GF-D8 (cell line): Measurements from ENCODE around the gene POLA2.
"Not testable (repeated sequence)": the region's sequence is repeated elsewhere in the genome, so short reads cannot be mapped to it uniquely, and the experiment has no call there.

Source experiments
- DNase-seq: peaks from one replicate; lab custom pipeline; 2025; lab: John Stamatoyannopoulos, UW

Gene POLA2

DNA sequence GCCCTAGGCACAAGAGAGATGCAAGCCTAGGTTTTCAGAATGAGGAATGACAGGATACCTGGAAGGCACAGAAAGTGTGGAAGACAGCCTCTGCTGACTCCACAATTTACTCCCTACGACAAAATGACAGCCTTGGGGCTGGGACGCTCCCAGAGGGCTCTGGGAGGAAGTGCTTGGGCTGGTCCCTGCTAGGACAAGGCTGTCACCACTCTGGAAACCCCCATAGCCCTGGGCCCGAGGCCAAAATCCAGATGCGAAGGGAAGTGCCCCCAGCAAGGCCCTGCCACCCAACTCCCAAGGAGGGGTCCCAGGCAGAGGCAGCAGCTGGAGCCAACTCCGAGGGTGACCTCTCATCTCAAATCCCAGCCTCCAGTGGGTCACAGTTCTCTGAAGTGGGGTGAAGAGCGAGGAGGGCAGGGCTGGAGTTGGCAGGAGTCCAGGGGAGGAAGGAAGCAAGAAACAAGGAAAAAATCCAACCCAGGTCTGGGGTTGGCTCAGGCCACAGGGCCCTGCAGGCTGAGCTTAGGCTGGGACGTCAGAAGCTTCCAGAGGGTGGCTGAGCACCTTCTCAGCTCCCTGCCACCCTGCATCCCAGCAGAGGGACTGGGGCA lies 46.6 kb downstream of the POLA2 start:
- no peak for DNase-seq

- DNase-seq: no peak
Measured at GRCh38 chr11:65309006-65309405, 47.2 kb downstream of the POLA2 start.

DNA sequence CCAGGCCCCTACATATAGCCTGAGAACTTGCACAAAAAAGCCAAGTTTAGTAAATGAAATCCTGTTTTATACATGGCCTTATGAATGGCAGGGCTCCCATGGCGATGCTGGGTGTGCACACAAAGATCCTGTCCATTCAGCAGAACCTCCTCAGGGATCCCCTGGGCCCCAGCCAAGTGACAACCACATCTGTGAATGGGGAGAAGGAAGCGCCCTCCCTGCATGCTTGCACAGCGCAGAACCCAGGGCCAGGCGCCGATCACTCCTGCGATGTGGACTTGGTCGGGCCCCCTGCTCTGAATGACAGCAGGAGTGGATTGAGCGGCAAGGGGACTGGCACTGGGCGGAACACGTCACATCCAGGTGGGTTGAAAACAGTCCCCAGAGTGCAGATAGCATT lies 48.5 kb downstream of the POLA2 start:
- DNase-seq: no peak

- no peak for DNase-seq
Measured at GRCh38 chr11:65310736-65311135, 49.0 kb downstream of the POLA2 start.

- DNase-seq: no peak
Measured at GRCh38 chr11:65311170-65311678, 49.5 kb downstream of the POLA2 start.

GRCh38 chr11:65314501-65315203 lies 52.9 kb downstream of the POLA2 start, which contains the start of gene CDC42EP2:
Gene CDC42EP2 (plus strand): TSS chr11:65314866. CDS start chr11:65320899, 6,033 bp downstream.
- no peak for DNase-seq

DNA sequence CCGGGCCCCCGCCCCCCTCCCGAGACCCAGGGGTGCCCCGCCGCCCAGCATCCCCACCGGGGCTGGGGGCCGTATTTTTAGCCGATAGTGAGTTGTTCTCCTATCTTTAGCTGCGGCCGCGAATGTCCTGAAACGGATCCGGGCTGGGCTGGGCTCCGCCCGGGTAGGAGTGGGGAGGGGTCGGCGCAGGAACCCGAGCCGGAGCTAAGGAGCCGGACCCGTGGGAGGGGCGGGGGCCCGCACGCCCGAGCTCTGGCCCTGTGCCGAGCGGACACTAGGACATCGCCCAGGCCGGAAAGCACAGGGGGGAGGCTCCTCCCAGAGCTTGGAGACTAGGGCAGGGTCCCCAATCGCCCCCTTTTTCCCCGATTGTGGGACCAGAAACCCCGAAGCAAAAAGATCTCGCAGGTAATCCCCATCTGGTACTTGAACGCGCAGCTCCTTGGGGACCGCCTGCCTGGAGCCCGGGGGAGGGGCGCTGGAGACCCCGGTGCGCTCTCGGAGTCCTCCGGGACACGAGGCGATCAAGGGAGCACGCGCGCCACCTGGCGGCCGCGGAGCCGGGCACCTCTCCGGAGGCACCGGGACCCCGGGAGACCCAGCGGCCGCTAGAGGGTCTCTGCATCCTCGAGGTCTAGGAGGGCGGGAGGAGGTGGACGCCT lies 53.6 kb downstream of the POLA2 start:
- peak; percentile 2 for DNase-seq

- no peak for DNase-seq
Measured at GRCh38 chr11:65315866-65316226, 54.1 kb downstream of the POLA2 start.

- no peak for DNase-seq
Measured at GRCh38 chr11:65316227-65317024, 54.7 kb downstream of the POLA2 start.

DNA sequence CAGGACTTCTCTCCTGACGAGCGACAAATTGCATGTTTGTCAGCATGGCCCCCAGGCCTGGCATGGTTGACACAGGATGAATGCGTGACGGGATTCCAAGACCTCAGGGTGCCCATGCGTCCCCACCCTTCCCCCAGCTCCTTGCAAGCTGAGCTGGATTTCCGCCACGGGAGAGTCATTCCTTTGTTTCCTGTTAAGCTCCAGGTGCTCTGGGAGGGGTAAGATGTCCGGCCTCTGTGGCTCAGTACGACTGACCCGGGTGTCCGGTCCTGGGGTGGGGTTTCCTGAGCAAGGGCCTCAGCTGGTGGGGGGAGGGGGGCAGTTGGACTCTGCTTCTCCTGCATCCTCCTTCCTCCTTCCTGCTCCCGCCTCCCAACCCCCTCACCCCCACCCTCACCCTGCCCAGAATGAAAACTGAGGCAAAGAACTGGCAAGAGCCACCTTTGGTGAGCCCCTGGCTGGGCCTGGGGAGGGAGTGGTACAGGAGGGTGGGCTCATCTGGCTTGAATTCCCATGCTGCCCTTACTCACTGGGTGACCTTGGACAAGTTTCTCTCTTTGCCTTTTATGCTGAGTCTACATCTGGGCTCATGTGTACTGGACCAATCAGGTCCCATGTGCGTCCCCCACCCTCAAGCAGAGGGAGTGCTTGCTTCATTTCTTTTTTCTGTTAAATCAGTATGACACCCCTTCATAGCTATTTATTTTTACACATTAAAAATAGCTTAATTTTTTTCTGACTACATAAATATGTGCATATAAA lies 55.4 kb downstream of the POLA2 start:
- DNase-seq: peak; percentile 1

DNA sequence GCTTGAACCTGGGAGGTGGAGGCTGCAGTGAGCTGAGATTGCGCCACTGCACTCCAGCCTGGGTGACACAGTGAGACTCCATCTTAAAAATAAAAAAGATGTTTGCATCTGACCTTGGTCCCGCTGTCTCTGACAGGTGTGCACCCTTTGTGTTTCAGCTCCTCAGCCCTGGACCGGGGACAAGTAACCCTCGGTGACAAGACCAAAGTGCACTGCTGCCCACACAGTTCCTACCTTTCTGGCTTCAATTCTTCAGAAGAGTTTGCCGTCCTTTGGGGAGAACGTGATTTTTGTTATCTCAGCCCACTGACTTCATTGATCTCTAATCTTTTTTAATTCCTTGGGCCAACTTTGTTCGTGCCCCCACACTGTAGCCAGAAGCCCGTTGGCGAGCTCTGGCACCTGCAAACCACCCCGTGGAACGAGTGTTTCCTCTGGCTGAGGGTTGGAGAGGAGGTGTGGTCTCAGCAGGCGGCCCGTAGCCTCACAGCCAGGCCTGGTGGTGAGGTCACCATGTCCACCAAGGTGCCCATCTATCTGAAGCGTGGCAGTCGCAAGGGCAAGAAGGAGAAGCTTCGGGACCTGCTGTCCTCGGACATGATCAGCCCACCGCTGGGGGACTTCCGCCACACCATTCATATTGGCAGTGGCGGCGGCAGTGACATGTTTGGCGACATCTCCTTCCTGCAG lies 58.8 kb downstream of the POLA2 start:
- no peak for DNase-seq

GRCh38 chr11:65321076-65321475 lies 59.3 kb downstream of the POLA2 start:
- no peak for DNase-seq

GRCh38 chr11:65321828-65322485 lies 60.2 kb downstream of the POLA2 start:
- DNase-seq: no peak

DNA sequence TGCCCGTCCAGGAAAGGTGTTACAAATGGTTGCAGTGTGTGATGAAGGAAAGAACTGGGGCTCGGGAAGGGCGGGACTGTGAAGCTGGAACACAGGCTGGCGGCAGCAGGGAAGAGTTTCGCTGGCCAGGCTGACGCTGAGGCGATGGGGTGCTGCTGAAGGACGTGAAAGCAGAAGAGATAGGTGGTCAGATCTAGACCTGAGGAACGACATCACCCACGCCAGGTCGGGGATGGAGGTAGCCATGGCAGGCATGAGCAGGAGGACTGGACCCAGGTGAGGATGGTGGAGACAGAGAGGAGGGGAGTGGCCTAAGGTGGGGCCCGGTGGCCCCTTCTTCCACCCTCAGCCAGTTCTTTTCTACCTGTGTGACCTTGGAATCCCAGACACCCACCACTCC lies 62.1 kb downstream of the POLA2 start:
- no peak for DNase-seq

DNA sequence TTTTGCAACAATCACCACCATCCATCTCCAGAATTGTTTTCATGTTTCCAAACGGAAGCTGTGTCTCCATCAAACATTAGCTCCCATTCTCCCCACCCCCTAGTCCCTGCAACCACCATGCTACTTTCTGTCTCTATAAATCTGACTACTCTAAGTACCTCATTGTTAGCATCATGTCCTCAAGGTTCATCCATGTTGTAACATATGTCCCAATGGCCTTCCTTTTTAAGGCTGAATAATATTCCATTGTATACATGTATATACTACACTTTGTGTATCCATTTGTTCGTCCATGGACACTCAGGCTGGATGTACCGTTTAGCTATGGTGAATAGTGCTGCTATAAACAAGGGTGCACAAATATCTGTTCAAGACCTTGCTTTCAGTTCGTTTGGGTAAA lies 63.7 kb downstream of the POLA2 start:
- no peak for DNase-seq

DNA sequence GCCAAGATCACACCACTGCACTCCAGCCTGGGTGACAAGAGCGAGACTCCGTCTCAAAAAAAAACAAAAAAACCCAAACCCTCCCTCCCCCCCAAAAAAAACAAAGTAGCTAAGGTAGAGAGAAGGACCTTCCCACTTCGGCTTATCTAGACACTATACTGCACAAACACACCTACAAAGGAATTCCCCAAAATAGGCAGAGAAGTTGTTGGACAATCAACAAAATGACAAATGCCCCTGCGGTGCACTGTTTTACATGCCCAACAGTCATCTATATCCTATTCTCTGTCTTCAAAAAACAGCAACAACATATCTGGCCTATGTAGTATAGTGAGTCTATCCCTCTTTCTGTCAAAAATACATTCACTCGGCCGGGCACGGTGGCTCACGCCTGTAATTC lies 65.3 kb downstream of the POLA2 start:
- DNase-seq: no peak

DNA sequence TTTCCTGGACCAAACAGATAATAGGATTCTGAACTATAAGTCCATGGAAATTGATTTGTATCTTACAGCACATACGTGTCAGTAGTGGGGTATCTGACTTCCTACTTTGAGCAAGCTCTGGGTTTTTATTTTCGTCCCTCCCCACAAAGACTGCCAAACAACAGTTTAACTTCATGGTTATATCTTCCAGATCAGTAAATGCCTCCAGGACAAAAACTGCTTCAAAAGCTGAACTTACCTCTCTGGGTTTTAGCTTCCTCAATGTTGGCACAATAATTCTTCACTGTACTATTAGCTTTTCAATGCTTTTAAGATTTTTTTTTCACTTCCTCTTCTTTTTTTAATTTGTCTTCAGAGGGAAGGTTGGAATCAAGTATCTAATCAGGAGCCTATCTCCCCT lies 67.7 kb downstream of the POLA2 start:
- no peak for DNase-seq

DNA sequence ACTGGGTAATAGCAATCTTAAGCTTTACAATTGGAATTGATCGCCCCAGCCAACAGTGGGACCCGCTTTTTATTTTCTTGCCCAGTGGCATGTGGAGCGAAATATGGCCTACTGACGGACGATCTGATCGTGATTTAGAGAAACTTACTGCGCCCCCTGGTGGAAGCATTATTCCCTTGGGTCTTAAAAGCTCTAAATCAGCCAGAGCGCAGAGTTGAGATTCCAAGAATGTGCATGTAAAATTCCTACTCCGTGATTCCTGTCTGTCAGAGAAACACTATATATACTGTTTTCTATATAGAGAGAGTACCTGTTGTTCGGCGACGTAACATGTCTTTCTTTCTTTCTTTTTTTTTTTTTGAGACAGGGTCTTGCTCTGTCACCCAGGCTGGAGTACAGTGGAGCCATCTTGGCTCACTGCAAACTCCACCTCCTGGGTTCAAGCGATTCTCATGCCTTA lies 68.2 kb downstream of the POLA2 start:
- peak; percentile 66 for DNase-seq

- no peak for DNase-seq
Measured at GRCh38 chr11:65330544-65330943, 68.8 kb downstream of the POLA2 start.

GRCh38 chr11:65332591-65332990 lies 70.8 kb downstream of the POLA2 start:
- DNase-seq: not testable (repeated sequence)
